Stimulated activated CD4-positive, alpha-beta T cell treated with anti-CD3 and anti-CD28 coated beads, Interleukin-2, amount 100 ng/mL, for 4 hours (primary cell): ENCODE data around the gene KLF13.

ENCODE experiments used
- DNase-seq: peaks from one replicate; pipeline ENCODE4 v3.0.0-alpha.2; 2020; ENCODE audit warnings: low read depth

The KLF13 gene

GRCh38 chr15:31403606-31404005 is 77.0 kb downstream of the KLF13 start:
- no peak for DNase-seq

DNA sequence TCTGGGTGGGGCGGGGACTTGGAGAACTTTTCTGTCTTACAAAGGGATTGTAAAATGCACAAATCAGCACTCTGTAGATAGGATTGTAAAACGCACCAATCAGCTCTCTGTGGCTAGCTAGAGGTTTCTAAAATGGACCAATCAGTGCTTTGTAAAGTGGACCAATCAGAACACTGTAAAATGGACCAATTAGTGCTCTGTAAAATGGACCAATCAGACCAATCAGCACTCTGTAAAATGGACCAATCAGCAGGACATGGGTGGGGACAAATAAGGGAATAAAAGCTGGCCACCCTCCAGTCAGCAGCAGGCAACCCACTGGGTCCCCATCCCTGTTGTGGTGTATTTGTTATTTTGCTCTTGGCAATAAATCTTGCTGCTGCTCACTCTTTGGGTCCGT is 77.7 kb downstream of the KLF13 start:
- no peak for DNase-seq

GRCh38 chr15:31405200-31405920 is 78.7 kb downstream of the KLF13 start:
- no peak for DNase-seq

DNA sequence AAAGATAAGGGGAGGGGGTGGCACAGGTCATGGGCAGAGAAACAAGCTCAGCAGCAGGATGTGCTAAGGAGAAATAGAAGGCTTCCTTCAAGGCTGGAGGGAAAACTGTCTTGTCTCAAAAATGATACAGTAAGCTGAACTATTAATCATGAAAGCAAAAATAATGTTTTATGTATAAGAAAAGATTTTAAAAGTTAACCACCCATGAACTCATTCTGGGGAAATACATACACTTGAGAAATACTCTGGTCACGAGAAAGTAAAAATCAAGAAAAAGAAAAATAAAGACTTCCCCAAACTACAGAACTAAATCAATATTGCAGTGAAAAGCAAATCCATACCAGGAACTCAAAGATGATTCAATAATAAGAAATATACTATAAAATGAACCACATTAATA is 80.7 kb downstream of the KLF13 start:
- no peak for DNase-seq

GRCh38 chr15:31407851-31408250 is 81.2 kb downstream of the KLF13 start:
- no peak for DNase-seq

DNA sequence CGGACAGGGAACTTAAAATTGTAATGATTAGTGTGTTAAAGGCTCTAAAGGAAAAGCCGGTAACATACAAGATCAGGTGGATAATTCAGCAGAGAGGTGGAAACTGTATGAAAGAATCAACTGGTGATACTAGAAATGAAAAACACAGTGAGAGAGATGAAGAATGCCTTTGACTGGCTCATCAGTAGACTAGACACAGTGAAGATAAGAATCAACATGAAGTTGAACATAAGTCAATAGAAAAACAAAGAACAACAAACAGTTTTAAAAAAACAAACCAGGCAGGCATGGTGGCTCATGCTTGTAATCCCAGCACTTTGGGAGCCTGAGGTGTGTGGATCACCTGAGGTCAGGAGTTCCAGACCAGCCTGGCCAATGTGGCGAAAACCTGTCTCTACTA is 82.1 kb downstream of the KLF13 start:
- no peak for DNase-seq

DNA sequence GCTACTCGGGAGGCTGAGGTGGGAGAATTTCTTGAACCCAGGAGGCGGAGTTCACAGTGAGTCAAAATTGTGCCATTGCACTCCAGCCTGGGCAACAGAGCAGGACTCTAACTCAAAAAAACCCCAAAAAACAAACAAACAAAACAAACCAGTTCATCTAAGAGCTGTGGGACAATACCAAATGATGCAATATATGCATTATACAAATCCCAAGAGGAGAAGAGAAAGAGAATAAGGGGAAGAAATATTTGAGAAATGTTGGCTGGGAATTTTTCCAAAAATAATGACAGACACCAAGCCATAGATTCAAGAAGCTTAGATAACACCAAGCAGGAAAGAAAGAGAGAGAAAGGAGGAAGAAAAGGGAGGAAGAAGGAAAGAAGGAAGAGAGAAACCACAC is 82.5 kb downstream of the KLF13 start:
- no peak for DNase-seq

- no peak for DNase-seq
Observed at GRCh38 chr15:31412824-31413223, 86.2 kb downstream of the KLF13 start.

DNA sequence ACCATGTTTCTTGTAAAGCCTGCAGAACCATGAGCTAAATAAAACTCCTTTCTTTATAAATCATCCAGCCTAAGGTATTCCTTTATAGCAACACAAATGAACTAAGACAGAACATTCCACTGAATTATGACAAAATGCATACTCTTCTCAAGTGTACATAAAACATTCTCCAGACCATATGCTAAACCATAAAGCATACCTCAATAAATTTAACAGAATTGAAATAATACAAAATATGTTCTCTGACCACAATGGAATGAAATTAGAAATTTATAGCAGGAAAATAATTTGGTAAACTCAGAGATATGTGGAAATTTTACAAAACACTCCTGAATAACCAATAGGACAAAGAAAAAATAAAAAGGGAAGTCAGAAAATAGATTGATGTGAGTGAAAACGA is 88.6 kb downstream of the KLF13 start:
- no peak for DNase-seq

DNA sequence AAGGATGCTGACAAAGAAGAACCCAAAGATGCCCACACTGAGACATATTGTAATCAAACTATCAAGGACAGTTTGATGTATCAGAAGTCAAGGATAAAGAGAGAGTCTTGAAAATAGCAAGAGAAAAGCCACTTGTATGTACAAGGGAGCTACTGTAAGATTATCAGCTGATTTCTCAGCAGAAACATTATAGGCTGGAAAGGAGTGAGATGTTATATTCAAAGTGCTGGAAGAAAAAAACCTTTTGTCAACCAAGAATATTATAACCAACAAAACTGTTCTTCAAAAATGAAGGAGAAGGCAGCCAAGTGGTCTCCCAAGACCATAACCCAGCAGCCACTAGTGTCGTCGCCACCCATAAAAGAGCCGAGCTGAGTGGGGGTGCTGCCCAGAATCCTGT is 93.2 kb downstream of the KLF13 start:
- no peak for DNase-seq

DNA sequence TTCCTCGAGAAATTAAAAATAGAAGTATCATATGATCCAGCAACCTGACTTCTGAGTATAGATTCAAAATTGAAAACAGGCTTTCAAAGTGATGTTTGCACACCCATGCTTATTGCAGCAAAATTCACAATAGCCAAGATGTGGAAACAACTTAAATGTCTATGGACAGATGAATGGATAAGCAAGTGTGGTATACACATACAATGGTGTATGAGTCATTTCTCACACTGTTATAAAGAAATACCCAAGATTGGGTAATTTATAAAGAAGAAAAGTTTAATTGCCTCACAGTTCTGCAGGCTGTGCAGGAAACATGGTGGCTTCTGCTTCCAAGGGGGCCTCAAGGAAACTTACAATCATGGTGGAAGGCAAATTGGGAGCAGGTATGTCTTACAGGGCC is 100.8 kb downstream of the KLF13 start:
- no peak for DNase-seq
